ENCODE data around the gene DMC1.

DNA sequence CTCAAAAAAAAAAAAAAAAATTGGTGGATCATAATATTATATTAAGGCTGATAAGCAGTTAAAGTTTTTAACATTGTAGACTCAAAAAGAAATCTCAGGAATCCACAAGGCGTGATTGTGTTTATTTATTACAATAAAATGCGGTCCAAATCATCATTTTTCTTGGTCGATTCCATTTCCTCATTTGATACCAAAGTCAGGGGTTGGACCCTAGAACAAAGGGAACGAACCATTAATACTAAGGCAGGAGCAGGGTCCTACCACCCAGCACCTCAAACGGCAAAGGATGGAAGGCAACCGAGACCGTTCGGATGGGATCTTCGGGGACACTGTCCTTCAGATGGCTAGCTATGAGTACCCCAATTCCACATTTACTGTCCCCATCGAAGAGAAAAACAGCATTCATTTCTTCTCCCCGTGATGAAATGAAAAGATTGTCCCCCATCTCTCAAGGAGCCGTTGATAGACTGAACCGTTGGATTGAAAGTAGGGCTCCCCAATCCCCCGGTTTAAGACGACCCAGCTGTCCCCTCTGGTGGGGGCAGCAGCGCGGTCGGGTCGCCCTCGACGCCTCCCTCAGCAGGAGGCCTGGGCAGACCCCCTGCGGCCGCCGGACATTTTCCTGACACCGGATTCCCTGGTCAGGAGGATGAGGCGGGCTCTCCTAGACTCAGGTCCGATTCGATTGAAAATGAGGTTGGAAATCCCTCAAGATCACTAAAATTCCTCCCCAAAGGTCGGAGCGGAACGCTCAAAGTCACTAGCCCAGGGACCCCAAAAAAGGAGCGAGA is 607 bp downstream of the DMC1 start:
- TF ChIP-seq EZH2phosphoT487 (IDR thresholded peaks at IDR 0.05; ENCODE audit: borderline replicate concordance), result no peak
- TF ChIP-seq RAD21 (IDR thresholded peaks at IDR 0.05; ENCODE audit: low read depth), result no peak
- TF ChIP-seq, protein P1, sequence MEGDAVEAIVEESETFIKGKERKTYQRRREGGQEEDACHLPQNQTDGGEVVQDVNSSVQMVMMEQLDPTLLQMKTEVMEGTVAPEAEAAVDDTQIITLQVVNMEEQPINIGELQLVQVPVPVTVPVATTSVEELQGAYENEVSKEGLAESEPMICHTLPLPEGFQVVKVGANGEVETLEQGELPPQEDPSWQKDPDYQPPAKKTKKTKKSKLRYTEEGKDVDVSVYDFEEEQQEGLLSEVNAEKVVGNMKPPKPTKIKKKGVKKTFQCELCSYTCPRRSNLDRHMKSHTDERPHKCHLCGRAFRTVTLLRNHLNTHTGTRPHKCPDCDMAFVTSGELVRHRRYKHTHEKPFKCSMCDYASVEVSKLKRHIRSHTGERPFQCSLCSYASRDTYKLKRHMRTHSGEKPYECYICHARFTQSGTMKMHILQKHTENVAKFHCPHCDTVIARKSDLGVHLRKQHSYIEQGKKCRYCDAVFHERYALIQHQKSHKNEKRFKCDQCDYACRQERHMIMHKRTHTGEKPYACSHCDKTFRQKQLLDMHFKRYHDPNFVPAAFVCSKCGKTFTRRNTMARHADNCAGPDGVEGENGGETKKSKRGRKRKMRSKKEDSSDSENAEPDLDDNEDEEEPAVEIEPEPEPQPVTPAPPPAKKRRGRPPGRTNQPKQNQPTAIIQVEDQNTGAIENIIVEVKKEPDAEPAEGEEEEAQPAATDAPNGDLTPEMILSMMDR (IDR thresholded peaks at IDR 0.05 in 2 of 3, conservative IDR thresholded peaks at IDR 0.05 in 1 of 3; ENCODE audit: borderline replicate concordance in 1 of 3, insufficient read depth in 1 of 3, low read depth in 2 of 3, low read length in 2 of 3), result no peak
- no peak for TF ChIP-seq CEBPB (IDR thresholded peaks at IDR 0.05; ENCODE audit: low read depth)
- TF ChIP-seq POLR2A (IDR thresholded peaks at IDR 0.05; ENCODE audit: borderline replicate concordance, extremely low read depth, insufficient read depth, insufficient read length), result no peak
- TF ChIP-seq, protein P2, sequence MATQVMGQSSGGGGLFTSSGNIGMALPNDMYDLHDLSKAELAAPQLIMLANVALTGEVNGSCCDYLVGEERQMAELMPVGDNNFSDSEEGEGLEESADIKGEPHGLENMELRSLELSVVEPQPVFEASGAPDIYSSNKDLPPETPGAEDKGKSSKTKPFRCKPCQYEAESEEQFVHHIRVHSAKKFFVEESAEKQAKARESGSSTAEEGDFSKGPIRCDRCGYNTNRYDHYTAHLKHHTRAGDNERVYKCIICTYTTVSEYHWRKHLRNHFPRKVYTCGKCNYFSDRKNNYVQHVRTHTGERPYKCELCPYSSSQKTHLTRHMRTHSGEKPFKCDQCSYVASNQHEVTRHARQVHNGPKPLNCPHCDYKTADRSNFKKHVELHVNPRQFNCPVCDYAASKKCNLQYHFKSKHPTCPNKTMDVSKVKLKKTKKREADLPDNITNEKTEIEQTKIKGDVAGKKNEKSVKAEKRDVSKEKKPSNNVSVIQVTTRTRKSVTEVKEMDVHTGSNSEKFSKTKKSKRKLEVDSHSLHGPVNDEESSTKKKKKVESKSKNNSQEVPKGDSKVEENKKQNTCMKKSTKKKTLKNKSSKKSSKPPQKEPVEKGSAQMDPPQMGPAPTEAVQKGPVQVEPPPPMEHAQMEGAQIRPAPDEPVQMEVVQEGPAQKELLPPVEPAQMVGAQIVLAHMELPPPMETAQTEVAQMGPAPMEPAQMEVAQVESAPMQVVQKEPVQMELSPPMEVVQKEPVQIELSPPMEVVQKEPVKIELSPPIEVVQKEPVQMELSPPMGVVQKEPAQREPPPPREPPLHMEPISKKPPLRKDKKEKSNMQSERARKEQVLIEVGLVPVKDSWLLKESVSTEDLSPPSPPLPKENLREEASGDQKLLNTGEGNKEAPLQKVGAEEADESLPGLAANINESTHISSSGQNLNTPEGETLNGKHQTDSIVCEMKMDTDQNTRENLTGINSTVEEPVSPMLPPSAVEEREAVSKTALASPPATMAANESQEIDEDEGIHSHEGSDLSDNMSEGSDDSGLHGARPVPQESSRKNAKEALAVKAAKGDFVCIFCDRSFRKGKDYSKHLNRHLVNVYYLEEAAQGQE (IDR thresholded peaks at IDR 0.05; ENCODE audit: low read depth), result no peak
- no peak for TF ChIP-seq ZNF274 (IDR thresholded peaks at IDR 0.05; ENCODE audit: low read depth, low read length)
- TF ChIP-seq EZH2 (IDR thresholded peaks at IDR 0.05), result no peak
- TF ChIP-seq, protein P3, sequence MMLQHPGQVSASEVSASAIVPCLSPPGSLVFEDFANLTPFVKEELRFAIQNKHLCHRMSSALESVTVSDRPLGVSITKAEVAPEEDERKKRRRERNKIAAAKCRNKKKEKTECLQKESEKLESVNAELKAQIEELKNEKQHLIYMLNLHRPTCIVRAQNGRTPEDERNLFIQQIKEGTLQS (IDR thresholded peaks at IDR 0.05), result no peak
- TF ChIP-seq YY1 (IDR thresholded peaks at IDR 0.05; ENCODE audit: extremely low read depth, insufficient replicate concordance, low read depth, low read length), result no peak
- no peak for TF ChIP-seq ELF1 (IDR thresholded peaks at IDR 0.05; ENCODE audit: borderline replicate concordance, low read depth)

Data from HCT116 (cell line).